SK-N-SH (cell line): ENCODE measurements around the gene MAP4K1.

ENCODE experiments used
- CHD2 ChIP-seq: fragments of 150-350 bp; IDR thresholded peaks from 2 replicates; pipeline ENCODE4 v1.6.1; 2018; ENCODE audit warnings: low read length; ENCODE audit not compliant: partially characterized antibody
- CTCF ChIP-seq: fragments of 200-600 bp; sonication (generic); IDR thresholded peaks from 2 replicates; pipeline ENCODE4 v1.6.1; 2017; ENCODE audit warnings: antibody characterized with exemption, mild to moderate bottlenecking, moderate library complexity
- GABPA ChIP-seq: IDR thresholded peaks from 2 replicates; pipeline ENCODE4 v1.4.0; 2012; ENCODE audit warnings: low read depth, mild to moderate bottlenecking
- POLR2AphosphoS5 ChIP-seq: IDR thresholded peaks from 2 replicates; pipeline ENCODE4 v1.6.1; 2012; ENCODE audit warnings: low read depth, low read length
- RCOR1 ChIP-seq: fragments of 150-350 bp; IDR thresholded peaks from 2 replicates; pipeline ENCODE4 v1.6.1; 2017; ENCODE audit warnings: antibody characterized with exemption, low read length

- no peak for TF ChIP-seq RCOR1
- no peak for TF ChIP-seq GABPA
- no peak for TF ChIP-seq CTCF
- TF ChIP-seq POLR2AphosphoS5: no peak
- TF ChIP-seq CHD2: no peak
Observed at GRCh38 chr19:38661996-38662395, 44.2 kb upstream of the MAP4K1 start.
